WERI-Rb-1 (cell line): ENCODE results near the gene SNX25.

ENCODE experiments used
- DNase-seq: peaks from one replicate; pipeline ENCODE4 v3.0.0-alpha.2; 2020
- H3K27ac ChIP-seq: fragments of 250-450 bp; sonication (Bioruptor Pico); 2 replicates; pipeline ENCODE4 v1.5.1; 2020; ENCODE audit warnings: mild to moderate bottlenecking, moderate library complexity
- H3K27me3 ChIP-seq: fragments of 250-450 bp; sonication (Bioruptor Pico); 2 replicates; pipeline ENCODE4 v1.5.1; 2021; ENCODE audit warnings: mild to moderate bottlenecking, low read depth, moderate library complexity; ENCODE audit not compliant: insufficient read depth, severe bottlenecking
- H3K36me3 ChIP-seq: fragments of 250-450 bp; sonication (Bioruptor Pico); 2 replicates; pipeline ENCODE4 v1.5.1; 2020; ENCODE audit warnings: mild to moderate bottlenecking, moderate library complexity
- H3K4me3 ChIP-seq: 2 replicates; pipeline ENCODE4 v1.5.1; 2011; ENCODE audit warnings: low read depth, mild to moderate bottlenecking, control low read depth, low read length
- H3K9me3 ChIP-seq: fragments of 250-450 bp; sonication (Bioruptor Pico); 2 replicates; pipeline ENCODE4 v1.5.1; 2021; ENCODE audit warnings: mild to moderate bottlenecking, moderate library complexity; ENCODE audit not compliant: severe bottlenecking
- CTCF ChIP-seq: IDR thresholded peaks from 2 replicates; pipeline ENCODE4 v1.5.1; 2011; ENCODE audit warnings: low read depth, mild to moderate bottlenecking, control low read depth, inconsistent platforms, low read length

SNX25 gene

GRCh38 chr4:185341841-185342240 lies 132.4 kb downstream of the SNX25 start:
- H3K4me3 ChIP-seq: no peak overlapping the region
- H3K27ac ChIP-seq: no peak overlapping the region
- peaks cover 8% of the 10 kb centered on the region; the same call in 1 of the 2 replicates for H3K36me3 ChIP-seq
- H3K27me3 ChIP-seq: no peaks in the 10 kb centered on the region
- peaks cover 3% of the 10 kb centered on the region for H3K9me3 ChIP-seq
- no peak for TF ChIP-seq CTCF
- DNase-seq: no peak

- Histone ChIP-seq H3K9me3 (no peaks in the 10 kb centered on the region), H3K27me3 (no peaks in the 10 kb centered on the region), H3K4me3 (no peak overlapping the region), H3K27ac (peak overlapping the region; percentile 10; the same call in 1 of the 2 replicates), H3K36me3 (peaks cover 5% of the 10 kb centered on the region; the same call in 1 of the 2 replicates)
- no peak for TF ChIP-seq CTCF
- DNase-seq: peak; percentile 68
These were observed 134.6 kb downstream of the SNX25 start for GRCh38 chr4:185343726-185344581.

- Histone ChIP-seq H3K4me3 (no peak overlapping the region), H3K9me3 (no peaks in the 10 kb centered on the region), H3K36me3 (peaks cover 5% of the 10 kb centered on the region; the same call in 1 of the 2 replicates), H3K27me3 (no peaks in the 10 kb centered on the region), H3K27ac (peak overlapping the region; percentile 10; the same call in 1 of the 2 replicates)
- DNase-seq: no peak
- no peak for TF ChIP-seq CTCF
These were observed 135.5 kb downstream of the SNX25 start for GRCh38 chr4:185344743-185345538.

GRCh38 chr4:185346975-185347601 lies 137.7 kb downstream of the SNX25 start:
- Histone ChIP-seq H3K27ac (no peak overlapping the region), H3K27me3 (no peaks in the 10 kb centered on the region), H3K4me3 (no peak overlapping the region), H3K9me3 (no peaks in the 10 kb centered on the region), H3K36me3 (peaks cover 2% of the 10 kb centered on the region; the same call in 1 of the 2 replicates)
- TF ChIP-seq CTCF: no peak
- DNase-seq: no peak

- no peak for TF ChIP-seq CTCF
- no peaks in the 10 kb centered on the region; the same call in 1 of the 2 replicates for H3K36me3 ChIP-seq
- DNase-seq: peak; percentile 58
- no peaks in the 10 kb centered on the region for H3K9me3 ChIP-seq
- peak overlapping the region; percentile 16 for H3K4me3 ChIP-seq
- H3K27me3 ChIP-seq: no peaks in the 10 kb centered on the region
- no peak overlapping the region for H3K27ac ChIP-seq
These were observed 142.3 kb downstream of the SNX25 start for GRCh38 chr4:185351691-185352090.
